Measurements from ENCODE around the gene AMBRA1. TPM values are rescaled to one million over a fixed set of nuclear protein-coding genes. Genes with fewer than 3 reads are reported as not detected.
A peak's percentile ranks its signal among the peaks of the same experiment; 100 is the strongest.

AMBRA1 gene
- polyA plus RNA-seq, 2 of the 4 experiments (the other 2 are of a cell fraction) = 11.5 to 13.4 TPM

DNA sequence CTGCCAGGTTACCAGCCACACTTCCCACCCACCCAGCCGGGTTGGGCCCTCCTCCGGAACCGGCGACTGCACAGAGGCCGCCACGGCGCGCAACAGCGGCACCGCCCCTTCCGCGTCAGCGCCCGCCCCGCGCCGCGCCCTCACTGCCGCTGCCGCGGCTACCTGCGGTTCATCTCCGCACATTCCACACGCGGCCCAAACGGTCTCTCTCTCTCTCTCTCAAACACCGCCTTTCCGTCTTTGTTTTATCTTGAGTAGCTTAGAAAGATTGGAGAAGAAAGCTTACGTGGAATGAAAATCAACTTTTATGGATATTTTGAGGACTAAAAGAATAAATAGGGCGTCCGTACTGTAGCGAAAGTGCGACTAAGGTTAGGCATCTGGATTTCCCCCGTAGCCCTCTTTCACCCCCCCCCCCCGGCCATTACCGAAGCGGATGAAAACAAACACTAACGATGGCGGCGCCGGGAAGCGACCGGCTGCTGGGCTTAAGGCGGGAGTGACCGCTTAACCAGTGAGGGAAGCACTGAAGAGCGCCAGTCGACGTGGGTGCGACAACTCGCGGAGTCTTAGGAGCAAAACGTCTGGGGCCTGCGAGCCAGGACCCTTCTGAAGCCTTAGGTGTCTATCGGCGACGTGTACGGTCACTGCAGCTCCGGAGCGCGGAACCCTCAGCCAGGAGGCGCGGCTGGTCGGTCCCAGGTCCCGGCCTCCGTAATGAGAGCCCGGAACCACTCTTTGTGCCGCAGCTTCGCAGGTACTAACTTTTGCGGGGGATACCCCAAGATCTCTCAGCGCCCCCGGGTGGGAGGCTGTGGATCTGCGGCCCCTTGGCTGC lies 23.5 kb upstream of the AMBRA1 start, which contains the start of the genes ATG13 and HARBI1 (continued):
- TF ChIP-seq ZC3H11A (IDR thresholded peaks at IDR 0.05) (no peak), HOXB13 (CRISPR knock-in tag; IDR thresholded peaks at IDR 0.05; ENCODE audit: low read depth) (no peak), FOSL2 (IDR thresholded peaks at IDR 0.05) (no peak), FOSL2 (CRISPR knock-in tag; IDR thresholded peaks at IDR 0.05) (no peak), HOXB5 (CRISPR knock-in tag; IDR thresholded peaks at IDR 0.05) (no peak), NR3C1 (IDR thresholded peaks at IDR 0.05) (no peak), KDM5A (IDR thresholded peaks at IDR 0.05) (peak; percentile 72), TP53 (CRISPR knock-in tag; IDR thresholded peaks at IDR 0.05) (0 out of 2 replicates have a peak, but pooled peaks have one; percentile 63), RARB (CRISPR knock-in tag; IDR thresholded peaks at IDR 0.05) (0 out of 2 replicates have a peak, but pooled peaks have one; percentile 56), JUNB (IDR thresholded peaks at IDR 0.05) (no peak), CBX8 (IDR thresholded peaks at IDR 0.05) (no peak), CBX2 (IDR thresholded peaks at IDR 0.05; ENCODE audit: borderline replicate concordance, low read depth) (no peak), CEBPB (IDR thresholded peaks at IDR 0.05) (no peak; a peak in 1 of 4 replicates), JUN (IDR thresholded peaks at IDR 0.05) (peak; percentile 50 to 81; a peak in 2 of 5 replicates), EP300 (IDR thresholded peaks at IDR 0.05) (no peak; a peak in 1 of 5 replicates), EHF (CRISPR knock-in tag; IDR thresholded peaks at IDR 0.05) (no peak), TFCP2L1 (CRISPR knock-in tag; IDR thresholded peaks at IDR 0.05) (no peak), RAD21 (conservative IDR thresholded peaks at IDR 0.05 in 1 of 2, IDR thresholded peaks at IDR 0.05 in 1 of 2) (peak; percentile 58 to 81), POLR2A (IDR thresholded peaks at IDR 0.05; ENCODE audit: low read length) (peak; percentile 85), FOXS1 (CRISPR knock-in tag; IDR thresholded peaks at IDR 0.05) (no peak), NPAS2 (CRISPR knock-in tag; IDR thresholded peaks at IDR 0.05; ENCODE audit: borderline replicate concordance) (no peak), RCOR1 (IDR thresholded peaks at IDR 0.05; ENCODE audit: low read depth, low read length) (no peak), KDM1A (IDR thresholded peaks at IDR 0.05; ENCODE audit: low read depth) (no peak), NFE2L2 (conservative IDR thresholded peaks at IDR 0.05; ENCODE audit: low read length) (no peak), HDAC2 (IDR thresholded peaks at IDR 0.05) (no peak), CHD4 (IDR thresholded peaks at IDR 0.05; ENCODE audit: borderline replicate concordance) (no peak)
- TF ChIP-seq, protein P1, sequence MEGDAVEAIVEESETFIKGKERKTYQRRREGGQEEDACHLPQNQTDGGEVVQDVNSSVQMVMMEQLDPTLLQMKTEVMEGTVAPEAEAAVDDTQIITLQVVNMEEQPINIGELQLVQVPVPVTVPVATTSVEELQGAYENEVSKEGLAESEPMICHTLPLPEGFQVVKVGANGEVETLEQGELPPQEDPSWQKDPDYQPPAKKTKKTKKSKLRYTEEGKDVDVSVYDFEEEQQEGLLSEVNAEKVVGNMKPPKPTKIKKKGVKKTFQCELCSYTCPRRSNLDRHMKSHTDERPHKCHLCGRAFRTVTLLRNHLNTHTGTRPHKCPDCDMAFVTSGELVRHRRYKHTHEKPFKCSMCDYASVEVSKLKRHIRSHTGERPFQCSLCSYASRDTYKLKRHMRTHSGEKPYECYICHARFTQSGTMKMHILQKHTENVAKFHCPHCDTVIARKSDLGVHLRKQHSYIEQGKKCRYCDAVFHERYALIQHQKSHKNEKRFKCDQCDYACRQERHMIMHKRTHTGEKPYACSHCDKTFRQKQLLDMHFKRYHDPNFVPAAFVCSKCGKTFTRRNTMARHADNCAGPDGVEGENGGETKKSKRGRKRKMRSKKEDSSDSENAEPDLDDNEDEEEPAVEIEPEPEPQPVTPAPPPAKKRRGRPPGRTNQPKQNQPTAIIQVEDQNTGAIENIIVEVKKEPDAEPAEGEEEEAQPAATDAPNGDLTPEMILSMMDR (IDR thresholded peaks at IDR 0.05) = peak; percentile 82
- TF ChIP-seq, protein P2, sequence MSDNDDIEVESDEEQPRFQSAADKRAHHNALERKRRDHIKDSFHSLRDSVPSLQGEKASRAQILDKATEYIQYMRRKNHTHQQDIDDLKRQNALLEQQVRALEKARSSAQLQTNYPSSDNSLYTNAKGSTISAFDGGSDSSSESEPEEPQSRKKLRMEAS (IDR thresholded peaks at IDR 0.05) = peak; percentile 47
- TF ChIP-seq, protein P3, sequence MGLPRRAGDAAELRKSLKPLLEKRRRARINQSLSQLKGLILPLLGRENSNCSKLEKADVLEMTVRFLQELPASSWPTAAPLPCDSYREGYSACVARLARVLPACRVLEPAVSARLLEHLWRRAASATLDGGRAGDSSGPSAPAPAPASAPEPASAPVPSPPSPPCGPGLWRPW (IDR thresholded peaks at IDR 0.05) = no peak
- TF ChIP-seq, protein P4, sequence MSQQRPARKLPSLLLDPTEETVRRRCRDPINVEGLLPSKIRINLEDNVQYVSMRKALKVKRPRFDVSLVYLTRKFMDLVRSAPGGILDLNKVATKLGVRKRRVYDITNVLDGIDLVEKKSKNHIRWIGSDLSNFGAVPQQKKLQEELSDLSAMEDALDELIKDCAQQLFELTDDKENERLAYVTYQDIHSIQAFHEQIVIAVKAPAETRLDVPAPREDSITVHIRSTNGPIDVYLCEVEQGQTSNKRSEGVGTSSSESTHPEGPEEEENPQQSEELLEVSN (IDR thresholded peaks at IDR 0.05; ENCODE audit: borderline replicate concordance, low read depth) = no peak
- TF ChIP-seq, protein P5, sequence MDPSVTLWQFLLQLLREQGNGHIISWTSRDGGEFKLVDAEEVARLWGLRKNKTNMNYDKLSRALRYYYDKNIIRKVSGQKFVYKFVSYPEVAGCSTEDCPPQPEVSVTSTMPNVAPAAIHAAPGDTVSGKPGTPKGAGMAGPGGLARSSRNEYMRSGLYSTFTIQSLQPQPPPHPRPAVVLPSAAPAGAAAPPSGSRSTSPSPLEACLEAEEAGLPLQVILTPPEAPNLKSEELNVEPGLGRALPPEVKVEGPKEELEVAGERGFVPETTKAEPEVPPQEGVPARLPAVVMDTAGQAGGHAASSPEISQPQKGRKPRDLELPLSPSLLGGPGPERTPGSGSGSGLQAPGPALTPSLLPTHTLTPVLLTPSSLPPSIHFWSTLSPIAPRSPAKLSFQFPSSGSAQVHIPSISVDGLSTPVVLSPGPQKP (IDR thresholded peaks at IDR 0.05; ENCODE audit: low read depth, low read length) = no peak

Measured in A549 (cell line).